ENCODE measurements around the gene RYR3.

The RYR3 gene

GRCh38 chr15:33865416-33865815, 554.6 kb downstream of the RYR3 start:
- peaks cover 5 to 20% (median 9%) of the 10 kb centered on the region in 4 experiments for H3K36me3 ChIP-seq (ENCODE audit: control insufficient read depth in 4 of 4, insufficient read depth in 4 of 4, low read length in 3 of 4)

GRCh38 chr15:33866101-33866737, 555.5 kb downstream of the RYR3 start:
- Histone ChIP-seq H3K27me3 (replicated peaks in 2 of 5; ENCODE audit: control insufficient read depth in 4 of 5, insufficient read depth in 5 of 5, low read length in 4 of 5) (no peaks in the 10 kb centered on the region), H3K4me1 (ENCODE audit: control extremely low read depth in 1 of 4, control insufficient read depth in 4 of 4, insufficient read depth in 4 of 4, low read length in 3 of 4) (no peaks in the 10 kb centered on the region), H3K36me3 (ENCODE audit: control insufficient read depth in 4 of 4, insufficient read depth in 4 of 4, low read length in 3 of 4) (peaks cover 5 to 15% (median 9%) of the 10 kb centered on the region in 4 experiments), H3K9me3 (ENCODE audit: control extremely low read depth in 1 of 5, control insufficient read depth in 4 of 5, insufficient read depth in 2 of 5, low read depth in 1 of 5, low read length in 4 of 5) (no peaks in the 10 kb centered on the region), H3K27ac (ENCODE audit: insufficient read depth in 1 of 2, low read depth in 1 of 2, low read length in 2 of 2, poor library complexity in 1 of 2, severe bottlenecking in 2 of 2) (no peak overlapping the region), H3K4me3 (ENCODE audit: control insufficient read depth in 1 of 7, extremely low read depth in 1 of 7, insufficient read depth in 4 of 7, low read depth in 2 of 7, low read length in 6 of 7) (no peak overlapping the region)
- CTCF ChIA-PET, result interaction anchor here (1.2 kb wide), 1 partner anchor 19 kb away, joined by 3 read pairs; no protein-coding TSS in a partner anchor
- POLR2A ChIA-PET, result no interaction called here
- 86% methylated on average over 3 of the region's 3 CpGs for WGBS (ENCODE audit: insufficient coverage)
- no peak for DNase-seq

More at GRCh38 chr15:33865416-33865815, 554.6 kb downstream of the RYR3 start:
- 100% methylated on average over 6 of the region's 6 CpGs for WGBS (ENCODE audit: insufficient coverage)
- ChIA-PET CTCF (no interaction called here), POLR2A (no interaction called here)
- H3K4me1 ChIP-seq (ENCODE audit: control extremely low read depth in 1 of 4, control insufficient read depth in 4 of 4, insufficient read depth in 4 of 4, low read length in 3 of 4), result no peaks in the 10 kb centered on the region
- no peak overlapping the region for H3K27ac ChIP-seq (ENCODE audit: insufficient read depth in 1 of 2, low read depth in 1 of 2, low read length in 2 of 2, poor library complexity in 1 of 2, severe bottlenecking in 2 of 2)
- DNase-seq, result no peak
- no peaks in the 10 kb centered on the region for H3K9me3 ChIP-seq (ENCODE audit: control extremely low read depth in 1 of 5, control insufficient read depth in 4 of 5, insufficient read depth in 2 of 5, low read depth in 1 of 5, low read length in 4 of 5)
- no peaks in the 10 kb centered on the region for H3K27me3 ChIP-seq (replicated peaks in 2 of 5; ENCODE audit: control insufficient read depth in 4 of 5, insufficient read depth in 5 of 5, low read length in 4 of 5)
- H3K4me3 ChIP-seq (ENCODE audit: control insufficient read depth in 1 of 7, extremely low read depth in 1 of 7, insufficient read depth in 4 of 7, low read depth in 2 of 7, low read length in 6 of 7), result no peak overlapping the region

- no peak for DNase-seq
- CTCF ChIA-PET, result interaction anchor here (0.9 kb wide), 1 partner anchor 26 kb away, joined by 3 read pairs; no protein-coding TSS in a partner anchor
- WGBS (ENCODE audit: insufficient coverage), result 100% methylated on average over 1 of the region's 2 CpGs
- no peaks in the 10 kb centered on the region for H3K9me3 ChIP-seq (ENCODE audit: control extremely low read depth in 1 of 5, control insufficient read depth in 4 of 5, insufficient read depth in 2 of 5, low read depth in 1 of 5, low read length in 4 of 5)
- H3K36me3 ChIP-seq (ENCODE audit: control insufficient read depth in 4 of 4, insufficient read depth in 4 of 4, low read length in 3 of 4), result peaks cover 0 to 3% (median 2%) of the 10 kb centered on the region in 4 experiments
- POLR2A ChIA-PET, result no interaction called here
- H3K27me3 ChIP-seq (replicated peaks in 2 of 5; ENCODE audit: control insufficient read depth in 4 of 5, insufficient read depth in 5 of 5, low read length in 4 of 5), result no peaks in the 10 kb centered on the region
- no peaks in the 10 kb centered on the region for H3K4me1 ChIP-seq (ENCODE audit: control extremely low read depth in 1 of 4, control insufficient read depth in 4 of 4, insufficient read depth in 4 of 4, low read length in 3 of 4)
- H3K27ac ChIP-seq (ENCODE audit: insufficient read depth in 1 of 2, low read depth in 1 of 2, low read length in 2 of 2, poor library complexity in 1 of 2, severe bottlenecking in 2 of 2), result no peak overlapping the region
- H3K4me3 ChIP-seq (ENCODE audit: control insufficient read depth in 1 of 7, extremely low read depth in 1 of 7, insufficient read depth in 4 of 7, low read depth in 2 of 7, low read length in 6 of 7), result no peak overlapping the region
Measured at GRCh38 chr15:33871980-33872379, 561.2 kb downstream of the RYR3 start.

- H3K27ac ChIP-seq (ENCODE audit: insufficient read depth in 1 of 2, low read depth in 1 of 2, low read length in 2 of 2, poor library complexity in 1 of 2, severe bottlenecking in 2 of 2), result no peak overlapping the region
- CTCF ChIA-PET, result no interaction called here
- no peaks in the 10 kb centered on the region for H3K27me3 ChIP-seq (replicated peaks in 2 of 5; ENCODE audit: control insufficient read depth in 4 of 5, insufficient read depth in 5 of 5, low read length in 4 of 5)
- POLR2A ChIA-PET, result no interaction called here
- H3K4me1 ChIP-seq (ENCODE audit: control extremely low read depth in 1 of 4, control insufficient read depth in 4 of 4, insufficient read depth in 4 of 4, low read length in 3 of 4), result no peaks in the 10 kb centered on the region
- no peak overlapping the region for H3K4me3 ChIP-seq (ENCODE audit: control insufficient read depth in 1 of 7, extremely low read depth in 1 of 7, insufficient read depth in 4 of 7, low read depth in 2 of 7, low read length in 6 of 7)
- no peaks in the 10 kb centered on the region for H3K9me3 ChIP-seq (ENCODE audit: control extremely low read depth in 1 of 5, control insufficient read depth in 4 of 5, insufficient read depth in 2 of 5, low read depth in 1 of 5, low read length in 4 of 5)
- no peaks in the 10 kb centered on the region for H3K36me3 ChIP-seq (ENCODE audit: control insufficient read depth in 4 of 4, insufficient read depth in 4 of 4, low read length in 3 of 4)
- no peak for DNase-seq
- WGBS (ENCODE audit: insufficient coverage), result 100% methylated on average over 5 of the region's 13 CpGs
Measured at GRCh38 chr15:33872416-33873106, 561.8 kb downstream of the RYR3 start.

GRCh38 chr15:33874156-33874555, 563.4 kb downstream of the RYR3 start:
- CTCF ChIA-PET, result interaction anchor here (0.8 kb wide), 1 partner anchor 13 kb away, joined by 3 read pairs; no protein-coding TSS in a partner anchor
- H3K36me3 ChIP-seq (ENCODE audit: control insufficient read depth in 4 of 4, insufficient read depth in 4 of 4, low read length in 3 of 4), result no peaks in the 10 kb centered on the region
- POLR2A ChIA-PET, result no interaction called here
- no peak overlapping the region for H3K4me3 ChIP-seq (ENCODE audit: control insufficient read depth in 1 of 7, extremely low read depth in 1 of 7, insufficient read depth in 4 of 7, low read depth in 2 of 7, low read length in 6 of 7)
- H3K4me1 ChIP-seq (ENCODE audit: control extremely low read depth in 1 of 4, control insufficient read depth in 4 of 4, insufficient read depth in 4 of 4, low read length in 3 of 4), result no peaks in the 10 kb centered on the region
- H3K27me3 ChIP-seq (replicated peaks in 2 of 5; ENCODE audit: control insufficient read depth in 4 of 5, insufficient read depth in 5 of 5, low read length in 4 of 5), result no peaks in the 10 kb centered on the region
- no peak for DNase-seq
- no peaks in the 10 kb centered on the region for H3K9me3 ChIP-seq (ENCODE audit: control extremely low read depth in 1 of 5, control insufficient read depth in 4 of 5, insufficient read depth in 2 of 5, low read depth in 1 of 5, low read length in 4 of 5)
- H3K27ac ChIP-seq (ENCODE audit: insufficient read depth in 1 of 2, low read depth in 1 of 2, low read length in 2 of 2, poor library complexity in 1 of 2, severe bottlenecking in 2 of 2), result no peak overlapping the region
- 100% methylated on average over 2 of the region's 2 CpGs for WGBS (ENCODE audit: insufficient coverage)

- Histone ChIP-seq H3K27ac (ENCODE audit: insufficient read depth in 1 of 2, low read depth in 1 of 2, low read length in 2 of 2, poor library complexity in 1 of 2, severe bottlenecking in 2 of 2) (no peak overlapping the region), H3K4me3 (ENCODE audit: control insufficient read depth in 1 of 7, extremely low read depth in 1 of 7, insufficient read depth in 4 of 7, low read depth in 2 of 7, low read length in 6 of 7) (no peak overlapping the region), H3K9me3 (ENCODE audit: control extremely low read depth in 1 of 5, control insufficient read depth in 4 of 5, insufficient read depth in 2 of 5, low read depth in 1 of 5, low read length in 4 of 5) (peaks cover 2 to 4% (median 3%) of the 10 kb centered on the region in 5 experiments), H3K27me3 (replicated peaks in 2 of 5; ENCODE audit: control insufficient read depth in 4 of 5, insufficient read depth in 5 of 5, low read length in 4 of 5) (no peaks in the 10 kb centered on the region), H3K36me3 (ENCODE audit: control insufficient read depth in 4 of 4, insufficient read depth in 4 of 4, low read length in 3 of 4) (no peaks in the 10 kb centered on the region), H3K4me1 (ENCODE audit: control extremely low read depth in 1 of 4, control insufficient read depth in 4 of 4, insufficient read depth in 4 of 4, low read length in 3 of 4) (no peaks in the 10 kb centered on the region)
- CTCF ChIA-PET, result no interaction called here
- no CpG with 5 or more reads among the region's 2 CpGs for WGBS (ENCODE audit: insufficient coverage)
- DNase-seq, result no peak
- POLR2A ChIA-PET, result no interaction called here
Measured at GRCh38 chr15:33882921-33883320, 572.2 kb downstream of the RYR3 start.

GRCh38 chr15:33888176-33888575, 577.4 kb downstream of the RYR3 start:
- Histone ChIP-seq H3K4me3 (ENCODE audit: control insufficient read depth in 1 of 7, extremely low read depth in 1 of 7, insufficient read depth in 4 of 7, low read depth in 2 of 7, low read length in 6 of 7) (no peak overlapping the region), H3K4me1 (ENCODE audit: control extremely low read depth in 1 of 4, control insufficient read depth in 4 of 4, insufficient read depth in 4 of 4, low read length in 3 of 4) (peaks cover 0 to 1% (median 0%) of the 10 kb centered on the region in 4 experiments), H3K27ac (ENCODE audit: insufficient read depth in 1 of 2, low read depth in 1 of 2, low read length in 2 of 2, poor library complexity in 1 of 2, severe bottlenecking in 2 of 2) (no peak overlapping the region), H3K27me3 (replicated peaks in 2 of 5; ENCODE audit: control insufficient read depth in 4 of 5, insufficient read depth in 5 of 5, low read length in 4 of 5) (no peaks in the 10 kb centered on the region), H3K9me3 (ENCODE audit: control extremely low read depth in 1 of 5, control insufficient read depth in 4 of 5, insufficient read depth in 2 of 5, low read depth in 1 of 5, low read length in 4 of 5) (peaks cover 2 to 4% (median 3%) of the 10 kb centered on the region in 5 experiments), H3K36me3 (ENCODE audit: control insufficient read depth in 4 of 4, insufficient read depth in 4 of 4, low read length in 3 of 4) (no peaks in the 10 kb centered on the region)
- ChIA-PET POLR2A (no interaction called here), CTCF (no interaction called here)
- 90% methylated on average over 2 of the region's 2 CpGs for WGBS (ENCODE audit: insufficient coverage)
- DNase-seq, result no peak
